ENCODE data around the gene ITSN1.
A peak's percentile ranks its signal among the peaks of the same experiment; 100 is the strongest.

GRCh38 chr21:33931799-33932390, 289.6 kb downstream of the ITSN1 start:
- TF ChIP-seq CTCF (IDR thresholded peaks at IDR 0.05), result peak in 1 of 5 experiments; percentile 12
- TF ChIP-seq POLR2A (IDR thresholded peaks at IDR 0.05), result no peak
